Gastrocnemius medialis (tissue), 4 donors: ENCODE data around the gene MYCN.

Source experiments
- CTCF ChIP-seq, 5 experiments: fragments of 450-650 bp in 3 of 5; fragments of 200-600 bp in 2 of 5; sonication (generic) in 2 of 5; IDR thresholded peaks in 4 of 5; conservative IDR thresholded peaks in 1 of 5; 1 replicate in 4 of 5; 2 replicates in 1 of 5; pipeline ENCODE4 v1.5.1; 2016 to 2019; ENCODE audit warnings: antibody characterized with exemption in 5 of 5, mild to moderate bottlenecking in 3 of 5, moderate library complexity in 3 of 5
- POLR2A ChIP-seq, 2 donors: fragments of 450-650 bp; IDR thresholded peaks; one replicate each; pipeline ENCODE4 v1.6.1; 2017; ENCODE audit warnings: antibody characterized with exemption in 2 of 2, mild to moderate bottlenecking in 2 of 2, moderate library complexity in 2 of 2

- TF ChIP-seq CTCF (IDR thresholded peaks at IDR 0.05 in 4 of 5, conservative IDR thresholded peaks at IDR 0.05 in 1 of 5) (no peak), POLR2A (IDR thresholded peaks at IDR 0.05) (no peak)
Measured at GRCh38 chr2:15935189-15935588, 5.2 kb upstream of the MYCN start.
